D721Med (cell line): Measurements from ENCODE around the gene KIF26A.

Experiments used
- DNase-seq: peaks from one replicate; pipeline ENCODE4 v3.0.0; 2011; ENCODE audit warnings: low spot score; ENCODE audit not compliant: insufficient read length
- FAIRE-seq: peaks from 2 replicates; lab custom pipeline; 2011; peaks lifted over from hg19 to GRCh38; lab: Jason Lieb, UNC
- TF ChIP-seq, protein P1 (sequence below): IDR thresholded peaks from 2 replicates; pipeline ENCODE4 v1.5.1; 2012; ENCODE audit warnings: mild to moderate bottlenecking, control low read depth; ENCODE audit not compliant: insufficient read depth; ENCODE audit errors: missing control alignments

KIF26A gene

DNA sequence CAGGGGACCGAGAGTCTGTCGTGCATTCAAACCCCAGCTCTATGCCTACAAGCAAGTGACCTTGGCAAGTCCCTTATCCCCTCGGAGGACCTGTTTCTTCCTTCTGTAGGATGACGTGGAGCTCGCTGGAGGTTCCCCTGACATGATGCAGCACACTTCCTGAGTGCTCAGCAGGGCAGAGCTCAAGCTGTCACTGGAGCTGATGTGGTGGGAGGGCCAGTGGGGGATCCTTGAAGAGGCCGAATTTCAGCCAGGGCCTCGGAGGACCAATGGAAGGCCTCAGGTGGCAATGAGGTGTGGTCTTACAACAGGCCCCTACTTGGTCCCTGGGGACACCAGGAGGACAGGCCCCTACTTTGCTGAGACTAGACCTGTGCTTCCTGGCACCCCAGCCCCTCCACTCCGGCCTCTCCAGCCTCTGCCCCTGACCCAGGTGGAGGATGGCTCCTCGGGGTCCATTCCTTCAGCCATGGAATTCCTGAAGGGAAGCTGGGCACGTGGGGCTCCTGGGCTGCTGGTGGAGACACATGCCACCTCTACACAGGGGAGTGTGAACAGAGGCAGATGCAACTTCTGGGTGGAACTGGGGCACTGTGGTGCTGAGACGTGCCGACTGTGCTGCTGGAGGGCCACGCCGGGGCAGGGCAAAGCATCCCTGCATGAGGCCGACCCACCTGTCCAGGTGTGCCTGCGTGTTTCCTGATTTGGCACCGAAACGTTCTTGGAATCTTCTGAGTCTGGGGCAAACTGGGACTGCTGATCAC lies 18.7 kb upstream of the KIF26A start:
- DNase-seq (no peak), FAIRE-seq (no peak)
- TF ChIP-seq, protein P1, sequence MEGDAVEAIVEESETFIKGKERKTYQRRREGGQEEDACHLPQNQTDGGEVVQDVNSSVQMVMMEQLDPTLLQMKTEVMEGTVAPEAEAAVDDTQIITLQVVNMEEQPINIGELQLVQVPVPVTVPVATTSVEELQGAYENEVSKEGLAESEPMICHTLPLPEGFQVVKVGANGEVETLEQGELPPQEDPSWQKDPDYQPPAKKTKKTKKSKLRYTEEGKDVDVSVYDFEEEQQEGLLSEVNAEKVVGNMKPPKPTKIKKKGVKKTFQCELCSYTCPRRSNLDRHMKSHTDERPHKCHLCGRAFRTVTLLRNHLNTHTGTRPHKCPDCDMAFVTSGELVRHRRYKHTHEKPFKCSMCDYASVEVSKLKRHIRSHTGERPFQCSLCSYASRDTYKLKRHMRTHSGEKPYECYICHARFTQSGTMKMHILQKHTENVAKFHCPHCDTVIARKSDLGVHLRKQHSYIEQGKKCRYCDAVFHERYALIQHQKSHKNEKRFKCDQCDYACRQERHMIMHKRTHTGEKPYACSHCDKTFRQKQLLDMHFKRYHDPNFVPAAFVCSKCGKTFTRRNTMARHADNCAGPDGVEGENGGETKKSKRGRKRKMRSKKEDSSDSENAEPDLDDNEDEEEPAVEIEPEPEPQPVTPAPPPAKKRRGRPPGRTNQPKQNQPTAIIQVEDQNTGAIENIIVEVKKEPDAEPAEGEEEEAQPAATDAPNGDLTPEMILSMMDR, result no peak

DNA sequence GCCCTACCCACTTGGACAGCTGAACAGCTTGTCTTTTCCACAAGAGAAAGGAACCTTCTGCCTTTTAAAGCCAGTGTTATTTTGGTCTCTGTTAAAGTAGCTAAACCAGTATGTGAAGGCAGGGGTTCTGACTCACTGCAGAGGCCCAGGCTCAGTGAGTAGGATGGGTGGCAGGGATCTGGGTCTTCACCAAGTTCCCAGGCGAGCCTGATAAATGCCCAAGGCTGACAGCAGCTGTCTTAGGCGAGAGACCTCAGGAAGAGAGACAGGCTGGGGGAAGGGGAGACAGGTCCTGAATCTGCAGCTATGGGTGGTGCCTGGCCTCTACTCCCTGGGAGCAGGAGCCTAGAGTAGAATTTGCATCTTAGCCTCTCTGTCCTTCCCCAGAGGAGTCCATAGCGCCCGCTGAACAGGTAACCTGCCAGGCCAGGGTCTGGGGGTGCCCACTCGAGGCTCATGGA lies 18.1 kb upstream of the KIF26A start:
- TF ChIP-seq, protein P1, result no peak
- DNase-seq (no peak), FAIRE-seq (no peak)

DNA sequence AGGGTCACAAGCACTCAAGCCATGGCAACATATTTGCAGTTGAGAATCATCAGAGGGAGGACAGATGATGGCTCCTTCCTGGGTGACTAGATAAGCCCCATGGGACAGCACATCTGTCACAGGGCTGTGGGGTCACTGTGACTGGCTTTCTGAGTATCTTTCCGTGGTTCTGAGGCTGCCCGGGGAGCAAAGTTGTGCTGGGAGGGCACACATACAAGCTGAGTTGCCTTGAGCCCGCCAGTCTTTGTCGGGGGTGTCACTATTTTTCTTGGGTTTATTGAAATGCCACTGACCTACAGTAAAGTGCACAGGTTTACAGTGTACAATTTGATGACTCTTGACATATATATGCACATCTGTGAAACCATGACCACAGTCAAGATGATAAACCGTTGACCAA lies 17.2 kb upstream of the KIF26A start:
- FAIRE-seq, result no peak
- TF ChIP-seq, protein P1, result no peak
- no peak for DNase-seq

DNA sequence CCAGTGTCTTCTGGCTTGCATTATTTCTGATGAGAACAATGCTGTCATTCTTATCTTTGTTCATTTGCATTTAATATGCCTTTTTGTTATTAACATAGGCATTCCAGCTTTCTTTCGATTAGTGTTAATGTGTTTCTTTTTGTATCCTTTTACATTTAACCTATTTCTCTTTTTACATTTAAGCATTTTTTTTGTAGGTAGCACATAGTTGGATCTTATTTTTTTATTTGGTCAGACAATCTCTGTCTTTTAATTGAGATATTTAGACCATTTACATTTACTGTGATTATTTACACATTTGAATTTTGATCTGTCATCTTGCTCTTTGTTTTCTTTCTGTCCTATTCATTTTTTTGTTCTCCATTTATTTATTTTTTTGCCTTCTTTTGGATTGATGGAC lies 14.5 kb upstream of the KIF26A start:
- TF ChIP-seq, protein P1, result no peak
- FAIRE-seq, result no peak
- no peak for DNase-seq

DNA sequence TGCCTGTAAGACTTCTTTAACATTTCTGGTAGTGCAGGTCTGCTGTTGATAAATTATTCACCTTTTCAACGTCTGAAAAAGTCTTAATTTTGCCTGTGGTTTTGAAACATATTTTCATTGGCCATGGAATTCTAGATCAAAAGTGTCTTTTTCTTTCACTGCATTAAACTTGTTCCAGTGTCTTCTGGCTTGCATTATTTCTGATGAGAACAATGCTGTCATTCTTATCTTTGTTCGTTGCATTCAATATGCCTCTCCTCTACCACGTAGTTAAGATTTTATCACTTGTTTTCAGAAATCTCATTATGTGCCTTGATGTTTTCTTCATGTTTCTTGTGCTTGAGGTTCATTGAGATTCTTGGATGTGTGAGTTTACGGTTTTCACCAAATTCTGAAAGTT lies 13.4 kb upstream of the KIF26A start:
- no peak for FAIRE-seq
- no peak for DNase-seq
- TF ChIP-seq, protein P1, result no peak

DNA sequence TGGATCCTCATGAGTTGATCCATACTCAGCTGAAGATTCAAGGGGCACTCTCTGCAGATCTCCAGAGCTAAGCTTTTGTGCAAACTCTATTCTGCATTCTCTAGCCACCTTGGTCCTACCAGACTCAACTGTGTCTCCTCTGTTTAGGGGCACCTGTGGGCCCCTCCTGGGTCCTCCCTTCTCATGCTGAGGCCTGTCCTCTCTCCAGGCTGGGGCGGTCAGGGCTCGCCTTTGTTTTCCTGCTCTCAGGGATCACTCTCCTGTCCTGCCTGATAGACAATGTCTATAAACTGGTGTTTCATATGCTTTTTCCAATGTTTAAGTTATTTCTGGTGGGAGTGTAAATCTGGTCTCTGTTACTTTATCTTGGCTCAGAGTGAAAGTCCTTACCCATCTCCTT lies 11.6 kb upstream of the KIF26A start:
- TF ChIP-seq, protein P1, result no peak
- DNase-seq (no peak), FAIRE-seq (no peak)

DNA sequence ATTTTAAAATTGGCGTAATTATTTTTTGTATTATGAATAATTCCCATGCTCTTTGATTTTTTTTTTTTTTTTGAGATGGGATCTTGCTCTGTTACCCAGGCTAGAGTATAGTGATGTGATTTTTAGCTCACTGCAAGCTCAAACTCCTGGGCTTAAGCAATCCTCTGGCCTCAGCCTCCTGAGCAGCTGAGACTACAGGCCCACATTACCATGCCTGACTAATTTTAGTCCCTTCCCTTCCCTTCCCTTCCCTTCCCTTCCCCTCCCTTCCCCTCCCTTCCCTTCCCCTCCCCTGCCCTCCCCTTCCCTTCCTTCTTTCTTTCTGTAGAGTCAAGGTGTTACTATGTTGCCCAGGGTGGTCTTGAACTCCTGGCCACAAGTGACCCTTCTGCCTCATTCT lies 9.4 kb upstream of the KIF26A start:
- TF ChIP-seq, protein P1, result no peak

More for the DNA sequence above, 9.4 kb upstream of the KIF26A start:
- no peak for DNase-seq
- FAIRE-seq, result no peak
